HG02588 (cell line): ENCODE results near the gene AMFR.

Experiments used
- ATAC-seq: cut with Tn5 transposase; IDR thresholded peaks from one replicate; pipeline ENCODE4 v1.9.1; 2021; ENCODE audit warnings: mild to moderate bottlenecking, moderate library complexity; ENCODE audit not compliant: unreplicated experiment

The AMFR gene

GRCh38 chr16:56314244-56314850 lies 111.0 kb downstream of the AMFR start:
- no peak for ATAC-seq

GRCh38 chr16:56312556-56312955 lies 112.8 kb downstream of the AMFR start:
- no peak for ATAC-seq

DNA sequence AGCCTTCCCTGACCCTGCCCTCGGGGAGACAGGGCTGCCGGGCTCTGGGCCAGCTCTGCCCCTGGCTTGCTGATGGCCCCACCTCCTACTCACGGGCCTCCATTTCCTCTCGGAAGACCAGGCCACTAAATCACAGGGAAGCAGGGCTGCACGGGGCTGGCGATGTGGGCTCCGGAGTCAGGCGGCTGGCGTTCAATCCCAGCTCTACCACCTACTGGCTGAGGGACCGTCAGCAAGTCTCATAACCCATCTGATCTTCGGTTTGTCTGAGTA lies 113.4 kb downstream of the AMFR start:
- ATAC-seq: no peak
